DMS114 treated with DMSO at 0.1 percent for 48 hours (cell line): ENCODE data around the gene EGFR.
"Not testable (repeated sequence)": the region's sequence is repeated elsewhere in the genome, so short reads cannot be mapped to it uniquely, and the experiment has no call there.

Experiments
- DNase-seq: peaks from one replicate; lab custom pipeline; 2025; ENCODE audit not compliant: unreplicated experiment; lab: John Stamatoyannopoulos, UW

EGFR gene

GRCh38 chr7:55164527-55164926 lies 145.7 kb downstream of the EGFR start:
- no peak for DNase-seq

DNA sequence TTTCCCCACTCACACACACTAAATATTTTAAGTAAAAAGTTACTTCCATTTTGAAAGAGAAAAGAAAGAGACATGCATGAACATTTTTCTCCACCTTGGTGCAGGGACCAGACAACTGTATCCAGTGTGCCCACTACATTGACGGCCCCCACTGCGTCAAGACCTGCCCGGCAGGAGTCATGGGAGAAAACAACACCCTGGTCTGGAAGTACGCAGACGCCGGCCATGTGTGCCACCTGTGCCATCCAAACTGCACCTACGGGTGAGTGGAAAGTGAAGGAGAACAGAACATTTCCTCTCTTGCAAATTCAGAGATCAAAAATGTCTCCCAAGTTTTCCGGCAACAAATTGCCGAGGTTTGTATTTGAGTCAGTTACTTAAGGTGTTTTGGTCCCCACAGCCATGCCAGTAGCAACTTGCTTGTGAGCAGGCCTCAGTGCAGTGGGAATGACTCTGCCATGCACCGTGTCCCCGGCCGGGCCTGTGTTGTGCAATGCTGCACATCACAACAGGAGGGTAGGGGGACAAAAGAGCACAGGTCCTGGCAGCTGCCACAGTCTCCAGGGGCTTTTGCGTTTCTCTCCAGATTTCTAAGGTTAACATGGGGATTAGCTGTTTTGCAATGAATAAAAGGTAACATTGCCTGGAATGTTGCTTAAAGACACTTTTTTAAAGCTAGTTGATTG lies 146.5 kb downstream of the EGFR start:
- no peak for DNase-seq

DNA sequence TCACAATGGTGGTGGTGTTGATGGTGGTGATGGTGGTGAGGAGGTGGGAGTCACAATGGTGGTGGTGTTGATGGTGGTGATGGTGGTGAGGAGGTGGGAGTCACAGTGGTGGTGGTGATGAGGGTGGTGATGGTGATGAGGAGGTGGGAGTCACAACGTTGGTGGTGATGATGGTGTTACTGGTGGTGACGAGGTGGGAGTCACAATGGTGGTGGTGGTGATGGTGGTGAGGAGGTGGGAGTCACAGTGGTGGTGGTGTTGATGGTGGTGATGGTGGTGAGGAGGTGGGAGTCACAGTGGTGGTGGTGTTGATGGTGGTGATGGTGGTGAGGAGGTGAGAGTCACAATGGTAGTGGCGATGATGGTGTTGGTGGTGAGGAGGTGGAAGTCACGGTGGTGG lies 148.5 kb downstream of the EGFR start:
- not testable (repeated sequence) for DNase-seq

- no peak for DNase-seq
Observed at GRCh38 chr7:55170335-55171069, 151.7 kb downstream of the EGFR start.

DNA sequence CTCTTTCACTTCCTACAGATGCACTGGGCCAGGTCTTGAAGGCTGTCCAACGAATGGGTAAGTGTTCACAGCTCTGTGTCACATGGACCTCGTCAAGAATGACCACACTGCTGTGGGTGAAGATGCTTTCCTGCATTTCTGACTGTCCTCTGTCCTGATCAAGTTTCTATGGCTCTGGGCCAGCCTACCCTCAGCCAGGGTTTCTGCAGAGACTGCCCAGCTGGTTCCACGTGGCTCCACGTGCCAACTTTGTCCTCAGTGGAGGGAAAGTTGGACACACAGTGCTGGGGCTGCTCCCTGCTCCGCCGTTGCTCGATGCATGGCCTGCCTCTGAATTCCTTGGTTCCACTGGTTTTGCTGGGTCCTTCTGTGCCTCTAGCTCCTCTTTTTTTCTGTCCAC lies 152.3 kb downstream of the EGFR start:
- no peak for DNase-seq

- DNase-seq, result no peak
Observed at GRCh38 chr7:55172161-55172560, 153.3 kb downstream of the EGFR start.

DNA sequence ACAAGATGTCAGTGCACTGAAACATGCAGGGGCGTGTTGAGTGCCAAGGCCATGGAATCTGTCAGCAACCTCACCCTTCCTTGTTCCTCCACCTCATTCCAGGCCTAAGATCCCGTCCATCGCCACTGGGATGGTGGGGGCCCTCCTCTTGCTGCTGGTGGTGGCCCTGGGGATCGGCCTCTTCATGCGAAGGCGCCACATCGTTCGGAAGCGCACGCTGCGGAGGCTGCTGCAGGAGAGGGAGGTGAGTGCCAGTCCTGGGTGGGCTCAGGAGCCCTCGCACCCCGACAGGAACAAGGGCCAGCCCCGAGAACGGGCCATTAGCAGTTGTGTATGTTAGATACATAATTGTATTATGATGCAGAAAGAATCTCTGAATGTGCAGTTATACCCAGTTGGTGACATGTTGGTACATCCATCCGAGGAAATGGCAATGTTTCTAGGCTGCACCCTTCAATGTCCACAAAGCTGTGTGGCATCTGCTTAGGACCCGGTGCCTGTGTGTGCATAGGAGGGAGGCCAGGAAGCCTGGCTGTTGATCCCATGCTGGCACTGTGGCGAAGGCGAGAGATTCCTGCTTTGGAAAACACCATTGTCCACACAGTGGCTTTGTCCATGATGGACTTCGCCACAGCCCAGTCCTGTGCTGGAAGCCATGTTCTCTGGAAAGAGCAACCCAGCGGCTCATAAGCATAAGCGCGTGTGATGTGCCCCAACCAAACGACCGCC lies 154.2 kb downstream of the EGFR start:
- no peak for DNase-seq

- DNase-seq, result no peak
Observed at GRCh38 chr7:55173671-55174070, 154.9 kb downstream of the EGFR start.

DNA sequence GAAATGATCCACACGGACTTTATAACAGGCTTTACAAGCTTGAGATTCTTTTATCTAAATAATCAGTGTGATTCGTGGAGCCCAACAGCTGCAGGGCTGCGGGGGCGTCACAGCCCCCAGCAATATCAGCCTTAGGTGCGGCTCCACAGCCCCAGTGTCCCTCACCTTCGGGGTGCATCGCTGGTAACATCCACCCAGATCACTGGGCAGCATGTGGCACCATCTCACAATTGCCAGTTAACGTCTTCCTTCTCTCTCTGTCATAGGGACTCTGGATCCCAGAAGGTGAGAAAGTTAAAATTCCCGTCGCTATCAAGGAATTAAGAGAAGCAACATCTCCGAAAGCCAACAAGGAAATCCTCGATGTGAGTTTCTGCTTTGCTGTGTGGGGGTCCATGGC lies 155.6 kb downstream of the EGFR start:
- DNase-seq, result no peak

GRCh38 chr7:55174856-55175255 lies 156.0 kb downstream of the EGFR start:
- DNase-seq, result no peak

DNA sequence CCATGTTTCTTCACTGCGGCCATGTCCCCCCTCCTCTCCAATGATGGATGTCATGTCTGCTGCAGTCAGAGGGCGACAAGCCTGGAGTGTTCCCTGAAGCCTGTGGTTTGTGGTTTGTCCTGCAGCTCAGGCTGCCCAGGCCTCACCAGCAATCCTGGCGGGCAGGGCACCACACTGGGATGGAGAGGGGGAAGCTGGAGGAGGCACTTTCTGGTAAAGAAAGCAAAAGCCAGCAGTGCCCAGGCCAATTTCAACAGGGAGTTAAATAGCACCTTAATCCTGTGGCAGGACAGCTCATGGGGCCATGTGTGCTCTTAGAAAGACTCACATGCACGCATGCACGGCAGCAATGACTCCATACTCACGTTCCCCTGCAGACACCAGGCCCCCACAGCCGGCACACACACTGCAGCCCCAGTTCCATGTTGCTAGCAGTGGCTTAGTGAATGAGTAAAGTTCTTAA lies 158.3 kb downstream of the EGFR start:
- DNase-seq, result no peak

- no peak for DNase-seq
Observed at GRCh38 chr7:55177589-55178261, 158.9 kb downstream of the EGFR start.

DNA sequence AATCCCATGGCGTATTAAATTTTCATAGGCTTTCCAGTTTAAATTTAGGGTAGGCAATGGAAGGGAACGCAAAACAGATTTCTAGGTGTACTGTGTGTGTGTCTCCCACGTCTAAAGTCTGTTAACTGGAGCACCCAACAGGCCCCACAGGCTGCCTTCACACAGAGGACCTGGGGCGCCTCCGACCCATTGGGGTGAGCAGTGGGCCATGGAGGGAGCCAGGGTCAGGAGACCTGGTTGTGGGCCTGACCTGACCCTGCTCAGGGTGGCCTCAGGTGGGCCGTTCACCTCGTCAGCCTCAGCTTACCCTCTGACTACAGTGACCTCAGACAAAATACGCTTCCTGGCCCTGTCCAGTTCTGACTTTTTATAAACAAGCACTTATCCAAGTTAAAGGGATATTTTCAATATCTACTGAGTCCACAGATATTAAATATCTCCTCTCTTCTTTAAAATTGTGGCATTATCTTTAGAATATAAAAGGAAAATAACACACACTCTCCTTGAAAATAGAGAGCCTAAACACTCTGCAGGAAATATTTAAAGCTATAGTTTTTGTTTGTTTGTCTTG lies 159.6 kb downstream of the EGFR start:
- no peak for DNase-seq

GRCh38 chr7:55178863-55179773 lies 160.3 kb downstream of the EGFR start:
- no peak for DNase-seq

- no peak for DNase-seq
Observed at GRCh38 chr7:55179931-55180682, 161.3 kb downstream of the EGFR start.

- no peak for DNase-seq
Observed at GRCh38 chr7:55180963-55181542, 162.2 kb downstream of the EGFR start.

GRCh38 chr7:55181762-55182161 lies 162.9 kb downstream of the EGFR start:
- no peak for DNase-seq

DNA sequence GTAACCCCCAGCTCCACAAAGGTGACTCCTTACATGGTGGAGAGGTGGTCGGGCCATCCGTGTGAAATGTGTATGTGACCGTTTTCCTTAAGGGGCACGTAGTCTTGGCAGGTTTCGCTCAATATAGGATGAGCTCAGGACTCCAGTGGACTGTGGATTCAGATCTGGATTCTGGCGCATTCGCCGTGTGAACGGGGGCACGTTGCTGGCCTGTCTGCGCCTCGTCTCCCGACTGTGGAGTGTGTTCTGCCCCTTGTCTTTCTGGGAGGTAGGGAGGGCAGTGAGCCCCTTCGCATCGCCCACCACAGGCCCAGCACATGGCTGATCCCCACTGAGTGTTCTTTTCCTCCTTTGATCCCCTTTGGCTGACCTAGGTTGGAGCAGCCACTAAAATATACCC lies 165.1 kb downstream of the EGFR start:
- DNase-seq, result no peak

- DNase-seq, result no peak
Observed at GRCh38 chr7:55185321-55185802, 166.5 kb downstream of the EGFR start.
